Superior temporal gyrus (tissue), 1 donor: ENCODE measurements around the gene MED15.

Experiments
- DNase-seq: peaks from one replicate; pipeline ENCODE4 v3.0.0-alpha.2; 2016; ENCODE audit errors: extremely low spot score

MED15 gene

GRCh38 chr22:20509344-20510047, 2.1 kb downstream of the MED15 start:
- no peak for DNase-seq

DNA sequence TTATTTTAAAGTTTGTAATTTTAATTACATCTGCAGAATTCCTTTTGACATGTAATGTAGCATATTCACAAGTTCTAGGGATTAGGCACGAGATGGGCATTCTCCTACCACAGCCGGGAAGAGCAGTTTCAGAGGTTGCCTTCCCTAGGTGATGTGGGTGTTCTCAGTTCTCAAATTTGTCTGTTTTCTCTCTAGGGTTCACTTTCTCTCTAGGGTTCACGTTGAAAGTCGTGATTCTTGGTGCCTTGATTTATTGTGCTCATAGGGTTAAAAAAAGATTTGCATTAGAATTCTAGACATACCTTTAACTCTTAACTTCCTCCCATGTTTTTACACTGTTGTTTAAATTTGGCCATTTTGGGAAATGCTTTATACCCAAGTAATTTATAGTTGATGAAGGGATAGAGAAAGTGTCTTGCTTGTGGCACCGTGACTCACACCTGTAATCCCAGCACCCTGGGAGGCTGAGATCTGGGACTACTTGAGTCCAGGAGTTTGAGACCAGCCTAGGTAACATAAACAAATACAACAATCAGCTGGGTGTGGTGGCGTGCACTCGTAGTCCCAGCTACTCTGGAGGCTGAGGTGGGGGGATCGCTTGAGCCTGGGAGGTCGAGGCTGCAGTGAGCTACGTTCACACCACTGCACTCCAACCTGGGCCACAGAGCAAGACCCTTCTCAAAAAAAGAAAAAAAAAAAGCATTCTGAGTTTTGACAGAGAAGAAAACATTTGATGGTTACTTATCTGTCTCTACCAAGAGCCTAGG, 3.6 kb downstream of the MED15 start:
- DNase-seq = no peak

- DNase-seq = no peak
These were observed 4.3 kb downstream of the MED15 start for GRCh38 chr22:20511578-20512229.

DNA sequence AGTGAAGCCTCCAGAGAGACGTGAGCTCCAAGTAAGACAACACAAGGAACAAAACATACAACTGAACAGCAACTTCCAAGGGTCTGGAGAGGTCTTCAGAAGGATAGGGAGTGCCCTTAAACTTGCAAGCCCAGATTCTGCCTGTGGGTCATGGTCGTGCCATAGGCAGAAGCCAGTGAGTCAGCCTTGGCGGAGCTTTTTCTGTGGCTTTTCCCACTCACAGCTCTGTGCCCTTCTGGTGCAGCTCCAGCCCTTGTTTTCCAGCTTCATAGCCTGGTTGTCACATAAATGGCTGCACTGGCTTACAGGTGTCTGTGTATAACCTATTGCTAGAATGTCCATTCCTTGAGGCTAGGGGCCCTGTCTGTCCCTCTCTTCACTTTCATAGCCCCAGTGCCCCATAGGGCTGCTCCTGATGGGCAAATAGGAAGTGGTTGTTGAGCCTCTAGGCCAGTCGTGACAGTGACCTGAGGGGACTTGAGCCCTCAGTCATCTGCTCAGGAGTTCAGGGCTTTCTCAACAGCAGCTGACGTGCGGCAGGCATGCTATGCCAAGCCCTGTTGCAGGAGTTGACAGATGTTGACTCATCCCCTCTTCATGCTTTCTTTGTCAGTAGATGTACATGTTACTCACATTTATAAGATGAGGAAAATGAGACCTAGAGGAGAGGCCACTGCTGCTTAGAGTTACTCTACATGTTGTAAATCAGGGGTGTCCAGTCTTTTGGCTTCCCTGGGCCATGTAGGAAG, 7.4 kb downstream of the MED15 start:
- DNase-seq = no peak

GRCh38 chr22:20516399-20516798, 9.0 kb downstream of the MED15 start:
- DNase-seq = no peak

- DNase-seq = no peak
These were observed 10.0 kb downstream of the MED15 start for GRCh38 chr22:20517422-20517821.

GRCh38 chr22:20517841-20518592, 10.6 kb downstream of the MED15 start:
- no peak for DNase-seq

DNA sequence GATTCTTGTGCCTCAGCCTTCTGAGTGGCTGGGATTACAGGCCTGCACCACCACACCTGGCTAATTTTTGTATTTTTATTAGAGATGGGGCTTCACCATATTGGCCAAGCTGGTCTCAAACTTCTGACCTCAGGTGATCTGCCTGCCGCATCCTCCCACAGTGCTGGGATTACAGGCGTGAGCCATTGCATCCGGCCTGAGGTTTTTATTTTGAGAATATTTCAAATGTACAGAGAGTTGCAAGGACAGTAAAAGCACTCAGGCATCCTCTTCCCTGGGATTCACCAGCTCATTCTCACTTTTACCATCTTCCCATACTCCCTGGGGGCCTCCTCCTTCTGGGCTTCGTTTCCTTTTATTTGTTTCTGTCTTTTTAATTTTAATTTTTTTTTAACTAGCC, 12.1 kb downstream of the MED15 start:
- no peak for DNase-seq

GRCh38 chr22:20520093-20520511, 12.7 kb downstream of the MED15 start:
- DNase-seq = no peak

DNA sequence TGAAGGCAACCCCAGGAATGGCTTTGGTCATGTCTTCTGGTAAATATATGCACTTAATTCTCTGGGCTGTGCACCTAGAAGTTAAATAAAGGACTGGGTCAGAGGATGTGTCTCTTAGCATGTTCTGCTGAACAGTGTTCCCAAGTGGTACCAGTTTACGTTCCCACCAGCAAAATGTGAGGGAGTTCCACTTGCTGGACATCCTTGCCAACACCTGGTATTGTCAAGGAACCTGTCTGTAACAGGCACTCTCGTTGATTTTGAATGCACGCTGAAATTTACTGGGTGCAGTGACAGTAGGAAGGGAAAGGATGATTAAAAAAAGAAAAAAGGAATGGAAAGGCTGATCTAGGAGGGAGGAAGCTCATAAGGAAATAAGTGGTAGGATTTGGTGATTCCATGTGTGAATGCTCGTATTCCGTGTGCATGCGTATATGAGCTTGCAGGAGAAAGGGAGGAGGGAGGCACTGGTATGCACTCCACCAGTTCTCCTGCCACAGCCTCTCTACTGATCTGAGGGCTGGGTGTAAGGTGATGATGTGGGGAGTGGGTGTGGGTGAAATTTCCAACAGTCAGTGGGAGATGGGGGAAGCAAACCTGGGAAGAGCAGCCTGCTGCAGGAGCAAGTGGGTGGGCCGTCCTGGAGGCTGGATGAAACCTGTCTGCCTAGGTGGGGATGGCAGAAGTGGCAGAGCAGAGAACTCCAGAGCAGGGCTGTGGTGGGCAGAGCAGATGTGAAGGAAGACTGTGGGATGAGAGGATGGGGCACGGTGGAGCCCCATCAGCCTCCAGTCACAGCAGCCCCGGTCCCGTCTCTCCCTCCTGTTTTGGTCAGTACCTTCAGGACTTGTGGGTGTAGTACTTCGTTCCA, 15.0 kb downstream of the MED15 start:
- DNase-seq = no peak

DNA sequence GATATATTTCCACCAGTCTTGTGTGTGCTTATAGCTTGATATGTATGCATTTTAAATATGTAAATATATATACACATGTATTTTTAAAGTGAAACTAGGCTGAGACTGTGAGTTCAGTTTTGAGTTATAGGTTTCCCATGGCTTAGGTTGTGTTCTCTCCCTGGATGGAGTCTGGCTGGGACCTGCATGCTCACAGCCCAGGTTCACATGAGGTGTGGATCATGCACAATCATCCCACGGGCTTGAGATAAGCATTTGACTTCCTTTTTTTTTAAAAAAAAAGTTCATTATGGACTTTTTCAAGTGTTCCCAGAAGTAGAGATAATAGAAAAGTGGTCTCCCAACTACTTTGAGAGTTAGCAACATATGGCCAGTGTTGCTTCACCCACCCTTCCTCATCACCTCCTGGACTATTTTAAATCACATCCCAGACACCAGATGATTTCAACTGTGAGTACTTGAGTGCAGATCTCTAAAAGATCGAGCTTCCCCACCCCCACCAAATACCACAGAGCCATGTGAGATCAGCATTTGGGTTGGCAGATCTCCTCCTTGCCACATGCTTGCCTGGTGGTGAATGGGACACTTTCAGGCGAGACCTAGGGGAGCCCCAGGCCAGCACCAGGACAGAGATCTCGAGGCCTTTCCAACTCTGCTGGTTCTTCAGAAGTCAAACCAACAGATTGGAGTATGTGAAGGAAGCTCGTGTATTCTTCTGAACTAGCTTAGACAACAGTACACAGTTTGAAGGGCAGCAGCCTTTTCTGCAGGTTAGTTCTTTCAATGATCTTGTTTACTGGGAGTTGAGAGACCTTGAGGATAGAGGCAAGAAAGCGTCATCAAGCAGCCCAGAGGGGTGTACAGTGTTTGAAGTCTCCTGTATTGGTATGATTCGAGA, 15.9 kb downstream of the MED15 start:
- DNase-seq = no peak

- DNase-seq = no peak
These were observed 16.6 kb downstream of the MED15 start for GRCh38 chr22:20524004-20524481.

GRCh38 chr22:20525048-20525447, 17.6 kb downstream of the MED15 start:
- no peak for DNase-seq

DNA sequence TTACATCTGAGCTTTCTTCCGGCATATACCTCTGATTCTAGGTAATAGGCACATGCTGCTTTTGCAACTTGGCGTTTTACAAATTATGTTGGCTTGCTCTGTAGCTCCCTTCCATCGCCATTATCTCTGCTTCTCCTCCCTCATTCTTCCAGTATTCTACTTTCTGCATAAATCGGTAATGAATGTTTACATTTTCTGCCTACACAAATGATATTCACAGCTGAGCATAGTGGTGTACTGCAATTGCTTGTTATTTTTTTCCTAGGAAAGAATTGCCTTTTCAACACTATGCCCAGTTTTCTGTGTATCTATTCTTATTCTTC, 18.9 kb downstream of the MED15 start:
- DNase-seq = no peak

DNA sequence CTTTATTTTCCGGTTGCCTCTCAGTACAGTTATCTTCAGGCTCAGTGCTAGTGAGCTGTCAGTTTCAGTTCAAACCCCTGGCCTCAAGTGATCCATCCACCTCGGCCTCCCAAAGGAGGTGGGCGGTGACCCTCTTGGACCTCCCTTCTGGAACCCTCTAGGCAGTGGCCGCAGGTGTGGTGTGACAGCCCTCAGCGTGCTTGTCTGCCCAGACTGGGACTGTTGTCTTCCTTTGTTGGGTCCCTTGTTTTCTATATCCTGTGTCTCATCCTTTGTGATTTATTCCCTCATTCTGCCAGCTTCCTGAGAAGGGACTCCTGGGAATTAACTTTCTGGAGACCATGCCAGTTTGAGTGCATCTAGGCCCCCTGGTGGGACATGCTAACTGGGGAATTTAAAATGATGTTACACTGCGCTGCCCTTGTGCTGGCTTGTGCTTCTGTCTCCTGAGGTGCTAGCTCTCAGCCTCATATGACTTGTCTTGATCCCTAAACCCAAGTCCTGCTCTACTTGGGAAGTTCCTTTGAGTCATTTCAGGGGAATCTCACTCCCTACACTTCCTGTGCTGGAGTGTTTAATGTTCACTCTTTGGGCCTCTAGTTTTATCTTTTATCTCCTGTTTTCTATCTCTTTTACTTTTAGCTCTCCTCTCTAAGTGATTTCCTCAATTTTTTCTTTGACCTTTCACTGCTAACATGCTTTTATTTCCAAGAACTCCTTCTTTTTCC, 19.4 kb downstream of the MED15 start:
- DNase-seq = no peak

DNA sequence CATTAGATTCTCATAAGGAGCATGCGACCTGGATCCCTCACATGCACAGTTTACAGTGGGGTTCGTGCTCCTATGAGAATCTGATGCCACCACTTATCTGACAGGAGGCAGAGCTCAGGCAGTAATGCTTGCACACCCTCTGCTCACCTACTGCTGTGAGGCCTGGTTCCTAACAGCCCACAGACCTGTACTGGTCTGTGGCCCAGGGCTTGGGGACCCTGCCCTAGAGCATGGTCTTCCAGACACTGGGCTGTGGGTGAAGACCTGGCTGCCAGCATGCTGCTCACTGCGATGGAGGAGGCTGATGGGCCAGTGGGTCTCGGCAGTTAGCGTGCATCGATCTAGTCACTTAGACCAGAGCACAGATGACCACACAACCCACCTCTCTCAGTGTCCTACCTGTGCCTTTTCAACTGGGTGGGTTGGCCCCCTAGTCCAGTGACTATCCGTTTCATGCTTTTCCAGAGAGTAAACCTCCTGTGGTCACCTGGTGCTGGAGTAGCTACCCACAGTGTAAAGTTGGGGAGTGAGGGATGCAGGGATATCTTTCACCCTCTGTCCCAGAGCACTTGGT, 21.1 kb downstream of the MED15 start:
- DNase-seq = no peak

DNA sequence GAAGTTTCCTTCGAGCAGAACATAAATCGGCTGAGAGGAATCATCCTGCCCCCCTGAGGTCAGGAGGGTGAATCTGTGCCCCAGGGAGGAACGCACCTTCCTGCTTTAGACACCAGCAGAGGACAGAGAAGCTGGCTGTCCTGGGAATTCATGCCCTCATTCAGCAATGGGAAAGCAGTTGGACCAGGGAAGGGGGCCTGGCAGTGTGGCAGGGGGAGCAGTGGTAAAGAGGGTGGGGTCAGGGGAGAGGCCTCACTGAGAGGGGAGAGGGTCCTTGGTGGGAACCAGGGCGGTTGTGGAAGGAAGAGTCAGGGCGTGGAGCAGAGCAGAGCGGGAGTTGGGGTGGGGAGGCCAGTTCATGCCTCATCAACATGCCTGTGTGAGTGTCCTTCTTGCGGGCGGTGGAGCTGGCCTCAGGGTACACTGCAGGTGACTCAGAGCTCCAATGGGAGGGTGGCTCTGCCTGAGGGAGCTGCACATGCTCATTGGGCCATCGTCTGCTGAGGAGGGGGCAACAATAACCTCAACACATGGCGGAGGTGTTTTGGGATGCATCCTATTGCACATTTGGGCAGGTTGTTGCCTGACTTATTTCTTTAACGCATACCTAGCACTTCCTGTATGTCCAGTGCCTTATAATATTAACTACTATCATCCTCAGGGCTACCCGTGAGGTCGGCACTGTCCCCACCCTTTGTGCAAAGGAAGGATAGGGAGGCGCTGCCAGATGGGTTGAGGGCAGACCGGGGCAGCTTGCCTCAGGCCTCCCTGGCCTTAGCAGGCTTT, 23.2 kb downstream of the MED15 start:
- no peak for DNase-seq

DNA sequence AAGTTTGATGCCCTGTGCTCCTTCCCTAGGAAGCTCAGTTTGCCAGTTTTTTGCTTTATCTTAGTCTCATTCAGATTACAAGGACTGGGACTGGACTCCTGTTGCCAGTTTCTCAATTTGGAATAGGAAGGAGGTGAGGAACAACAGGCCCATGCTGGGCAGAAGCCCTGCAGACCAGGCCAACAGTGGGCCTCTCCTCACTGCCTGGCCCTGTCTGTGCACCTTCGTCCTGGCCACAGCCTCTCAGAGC, 23.7 kb downstream of the MED15 start:
- no peak for DNase-seq
